GM12892 (cell line): Measurements from ENCODE around the gene COL15A1.

Experiments
- POLR2A ChIP-seq: IDR thresholded peaks from 2 replicates; pipeline ENCODE4 v1.6.1; 2011; ENCODE audit warnings: low read depth, low read length, control low read depth
- POLR2AphosphoS5 ChIP-seq: IDR thresholded peaks from 2 replicates; pipeline ENCODE4 v1.6.1; 2011; ENCODE audit warnings: low read depth, low read length, control low read depth
- TAF1 ChIP-seq: IDR thresholded peaks from 2 replicates; pipeline ENCODE4 v1.6.1; 2011; ENCODE audit warnings: low read depth, mild to moderate bottlenecking, control low read depth, low read length, borderline replicate concordance

DNA sequence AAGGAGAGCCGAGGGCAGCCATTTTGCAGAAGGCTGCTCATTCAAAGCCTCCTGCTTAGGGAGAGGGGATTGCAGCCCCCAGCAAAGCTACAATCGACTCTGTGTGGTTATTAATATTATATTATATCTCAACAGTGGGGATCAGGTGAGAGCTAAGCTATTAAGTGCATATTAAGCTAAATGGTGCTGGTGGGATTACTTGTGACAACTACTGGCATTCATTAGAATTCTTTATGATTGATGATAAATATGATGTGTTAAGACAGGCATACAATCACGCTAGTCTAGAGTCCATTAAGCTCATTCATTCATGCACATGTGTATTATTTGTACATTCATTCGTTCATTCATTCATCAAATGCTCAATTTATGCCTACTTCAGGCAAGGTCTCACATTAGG lies 23.0 kb downstream of the COL15A1 start:
- TF ChIP-seq POLR2AphosphoS5: no peak
- TF ChIP-seq TAF1: no peak
- no peak for TF ChIP-seq POLR2A
